Psoas muscle (tissue), 8 donors: ENCODE data around the gene NCOR1. TPM values are rescaled to one million over a fixed set of nuclear protein-coding genes. Genes with fewer than 3 reads are reported as not detected.

Source experiments
- ATAC-seq, 4 donors: fragments of 200-7000 bp; cut with Tn5 transposase; one replicate each; pipeline ENCODE4 v1.9.1; 2020; ENCODE audit warnings: moderate library complexity in 3 of 4, mild to moderate bottlenecking in 2 of 4
- DNase-seq, 2 donors: peaks; one replicate each; pipeline ENCODE4 v3.0.0-alpha.2; 2020
- H3K27ac ChIP-seq: fragments of 200-600 bp; one replicate; pipeline ENCODE4 v1.8.0; 2022
- H3K27me3 ChIP-seq, 3 donors: fragments of 200-600 bp in 1 of 3; one replicate each; pipeline versions ENCODE4 v1.6.1 to v1.8.0; 2013 to 2022; ENCODE audit warnings: low read length in 2 of 3, mild to moderate bottlenecking in 2 of 3, moderate library complexity in 1 of 3; ENCODE audit not compliant: insufficient read depth in 3 of 3
- H3K36me3 ChIP-seq, 2 donors: fragments of 200-600 bp in 1 of 2; one replicate each; pipeline versions ENCODE4 v1.6.1 to v1.8.0; 2013 to 2022; ENCODE audit warnings: low read depth in 1 of 2, mild to moderate bottlenecking in 1 of 2, moderate library complexity in 1 of 2; ENCODE audit not compliant: insufficient read depth in 1 of 2
- H3K4me1 ChIP-seq: fragments of 200-600 bp; one replicate; pipeline ENCODE4 v1.8.0; 2022
- H3K4me3 ChIP-seq: fragments of 200-600 bp; one replicate; pipeline ENCODE4 v1.8.0; 2022; ENCODE audit warnings: mild to moderate bottlenecking
- H3K9me3 ChIP-seq: fragments of 200-600 bp; one replicate; pipeline ENCODE4 v1.8.0; 2022
- CTCF ChIP-seq: fragments of 200-600 bp; IDR thresholded peaks from one replicate; pipeline ENCODE4 v1.8.0; 2022; ENCODE audit warnings: antibody characterized with exemption
- WGBS, 3 donors: extraction: QIAGEN DNeasy Blood & Tissue Kit; methylation state at CpG; one replicate each; pipeline versions ENCODE4 v1.1.6 to v1.1.7; 2013; 5-methylcytosine and 5-hydroxymethylcytosine counted together
- intact Hi-C, 2 donors: fragments of 100-400 bp; cut with DNase I; formaldehyde crosslinking; loops; one replicate each; pipeline versions ENCODE4 v1.11.0 to v1.14.2; 2022
- polyA plus RNA-seq, 3 donors: library from polyadenylated mRNA; stranded (reverse); fragments of 200-250 nt; gene quantifications; one replicate each; pipeline ENCODE4 v1.2.3, GENCODE V29; 2013
- total RNA-seq, 4 donors: library from RNA; stranded (reverse); fragmentation: NEBNext Ultra II Directional in 2 of 4; extraction: Animal tissue kit (Norgen Biotek cat#: 25700) in 2 of 4; gene quantifications; one replicate each; pipeline versions ENCODE4 v1.2.1 to v1.2.4, GENCODE V29; 2021 to 2023
- donor health status: healthy with polysubstance abuse.
- donor health status: DM: no; HTN: no; CAD: no; lungs with moderate emphysema.
- donor health status: Bipolar disorder and iron deficiency.
- donor health status: healthy.
- donor health status: DM: yes; HTN: yes; CAD: no.
- donor health status: DM: no; HTN: no; CAD: no.
- donor health status: DM: no; HTN: no; CAD: no.
- donor health status: DM: yes; HTN: yes; CAD: no.

NCOR1 gene
- total and polyA plus RNA-seq, 7 donors, result 22.8 to 102 (median 78.8) TPM

GRCh38 chr17:16075949-16076348 lies 139.4 kb downstream of the NCOR1 start:
- no peaks in the 10 kb centered on the region for H3K9me3 ChIP-seq
- WGBS, 3 donors, result 95 to 97% (median 96%) methylated on average over 5 of the region's 5 CpGs
- ATAC-seq, result no peak
- peaks cover 24 to 93% of the 10 kb centered on the region in 2 donors for H3K36me3 ChIP-seq
- TF ChIP-seq CTCF, result no peak
- no peaks in the 10 kb centered on the region for H3K27me3 ChIP-seq
- intact Hi-C loops, result loop anchor here in 1 of 2 donors (1.0 kb wide), 1 partner anchor 41 kb away; no protein-coding TSS in a partner anchor
- no peaks in the 10 kb centered on the region for H3K4me1 ChIP-seq
- no peak overlapping the region for H3K27ac ChIP-seq
- no peak for DNase-seq
- no peak overlapping the region for H3K4me3 ChIP-seq

- Histone ChIP-seq H3K27me3 (no peaks in the 10 kb centered on the region), H3K9me3 (no peaks in the 10 kb centered on the region), H3K4me3 (no peak overlapping the region), H3K27ac (no peak overlapping the region), H3K36me3 (peaks cover 23 to 96% of the 10 kb centered on the region in 2 donors), H3K4me1 (no peaks in the 10 kb centered on the region)
- 88 to 91% (median 90%) methylated on average over 3 of the region's 3 CpGs for WGBS, 3 donors
- intact Hi-C loops, result no loop called here
- no peak for TF ChIP-seq CTCF
- ATAC-seq, result no peak
- no peak for DNase-seq
Measured at GRCh38 chr17:16074423-16074822, 140.9 kb downstream of the NCOR1 start.

- 81 to 85% (median 84%) methylated on average over 4 of the region's 4 CpGs for WGBS, 3 donors
- no peak overlapping the region for H3K27ac ChIP-seq
- ATAC-seq (no peak), DNase-seq (no peak)
- TF ChIP-seq CTCF, result no peak
- no peaks in the 10 kb centered on the region for H3K9me3 ChIP-seq
- intact Hi-C loops, result no loop called here
- H3K36me3 ChIP-seq, result peaks cover 24 to 96% of the 10 kb centered on the region in 2 donors
- H3K4me1 ChIP-seq, result no peaks in the 10 kb centered on the region
- no peaks in the 10 kb centered on the region for H3K27me3 ChIP-seq
- H3K4me3 ChIP-seq, result no peak overlapping the region
Measured at GRCh38 chr17:16073845-16074244, 141.5 kb downstream of the NCOR1 start.

- Histone ChIP-seq H3K4me1 (no peaks in the 10 kb centered on the region), H3K4me3 (no peak overlapping the region), H3K27ac (no peak overlapping the region), H3K36me3 (peaks cover 24 to 99% of the 10 kb centered on the region in 2 donors), H3K9me3 (no peaks in the 10 kb centered on the region), H3K27me3 (no peaks in the 10 kb centered on the region)
- DNase-seq (no peak), ATAC-seq (no peak)
- intact Hi-C loops, result no loop called here
- 77 to 85% (median 82%) methylated on average over 1 of the region's 1 CpG for WGBS, 3 donors
- no peak for TF ChIP-seq CTCF
Measured at GRCh38 chr17:16072031-16072430, 143.3 kb downstream of the NCOR1 start.

- intact Hi-C loops, result no loop called here
- no peak for TF ChIP-seq CTCF
- H3K9me3 ChIP-seq, result no peaks in the 10 kb centered on the region
- DNase-seq (no peak), ATAC-seq (no peak)
- peaks cover 18 to 99% of the 10 kb centered on the region in 2 donors for H3K36me3 ChIP-seq
- H3K4me1 ChIP-seq, result no peaks in the 10 kb centered on the region
- H3K27ac ChIP-seq, result no peak overlapping the region
- H3K27me3 ChIP-seq, result no peaks in the 10 kb centered on the region
- H3K4me3 ChIP-seq, result no peak overlapping the region
Measured at GRCh38 chr17:16068323-16068722, 147.0 kb downstream of the NCOR1 start.
